ENCODE data around the gene CD200R1.

DNA sequence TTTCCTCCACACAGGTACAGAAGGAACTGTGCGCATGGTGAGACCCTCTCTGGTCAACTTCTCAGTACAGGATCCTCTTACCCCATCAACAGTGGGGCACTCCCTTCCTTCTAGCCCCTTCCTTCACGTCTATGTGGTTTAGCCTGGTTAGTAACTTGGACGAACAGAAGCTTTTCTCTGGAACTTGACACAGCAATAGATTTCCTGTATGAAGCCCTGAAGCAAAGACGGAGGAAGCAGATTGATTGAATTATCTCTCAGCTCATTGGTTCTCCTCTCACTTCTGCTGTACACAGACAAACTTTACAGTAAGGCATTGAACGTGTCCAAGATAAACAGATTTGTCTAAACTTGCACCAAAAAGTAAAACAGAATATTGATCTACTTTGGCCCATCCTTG, at the start of gene CD200R1:
- TF ChIP-seq POLR2A (IDR thresholded peaks at IDR 0.05; ENCODE audit: low read length) (no peak), GATA1 (IDR thresholded peaks at IDR 0.05; ENCODE audit: low read depth, low read length) (no peak)

Data from erythroblast (primary cell).